Measurements from ENCODE around the gene WDR6.

- TF ChIP-seq CTCF (conservative IDR thresholded peaks at IDR 0.05; ENCODE audit: low read depth in 2 of 2), result no peak
- TF ChIP-seq POLR2AphosphoS5 (IDR thresholded peaks at IDR 0.05; ENCODE audit: low read depth), result no peak
- TF ChIP-seq CREB1 (CRISPR knock-in tag; IDR thresholded peaks at IDR 0.05; ENCODE audit: low read depth), result no peak; the same call in 1 of the 2 replicates
- TF ChIP-seq EZH2 (IDR thresholded peaks at IDR 0.05; ENCODE audit: low read depth, unreplicated experiment), result no peak
- TF ChIP-seq, protein P1, sequence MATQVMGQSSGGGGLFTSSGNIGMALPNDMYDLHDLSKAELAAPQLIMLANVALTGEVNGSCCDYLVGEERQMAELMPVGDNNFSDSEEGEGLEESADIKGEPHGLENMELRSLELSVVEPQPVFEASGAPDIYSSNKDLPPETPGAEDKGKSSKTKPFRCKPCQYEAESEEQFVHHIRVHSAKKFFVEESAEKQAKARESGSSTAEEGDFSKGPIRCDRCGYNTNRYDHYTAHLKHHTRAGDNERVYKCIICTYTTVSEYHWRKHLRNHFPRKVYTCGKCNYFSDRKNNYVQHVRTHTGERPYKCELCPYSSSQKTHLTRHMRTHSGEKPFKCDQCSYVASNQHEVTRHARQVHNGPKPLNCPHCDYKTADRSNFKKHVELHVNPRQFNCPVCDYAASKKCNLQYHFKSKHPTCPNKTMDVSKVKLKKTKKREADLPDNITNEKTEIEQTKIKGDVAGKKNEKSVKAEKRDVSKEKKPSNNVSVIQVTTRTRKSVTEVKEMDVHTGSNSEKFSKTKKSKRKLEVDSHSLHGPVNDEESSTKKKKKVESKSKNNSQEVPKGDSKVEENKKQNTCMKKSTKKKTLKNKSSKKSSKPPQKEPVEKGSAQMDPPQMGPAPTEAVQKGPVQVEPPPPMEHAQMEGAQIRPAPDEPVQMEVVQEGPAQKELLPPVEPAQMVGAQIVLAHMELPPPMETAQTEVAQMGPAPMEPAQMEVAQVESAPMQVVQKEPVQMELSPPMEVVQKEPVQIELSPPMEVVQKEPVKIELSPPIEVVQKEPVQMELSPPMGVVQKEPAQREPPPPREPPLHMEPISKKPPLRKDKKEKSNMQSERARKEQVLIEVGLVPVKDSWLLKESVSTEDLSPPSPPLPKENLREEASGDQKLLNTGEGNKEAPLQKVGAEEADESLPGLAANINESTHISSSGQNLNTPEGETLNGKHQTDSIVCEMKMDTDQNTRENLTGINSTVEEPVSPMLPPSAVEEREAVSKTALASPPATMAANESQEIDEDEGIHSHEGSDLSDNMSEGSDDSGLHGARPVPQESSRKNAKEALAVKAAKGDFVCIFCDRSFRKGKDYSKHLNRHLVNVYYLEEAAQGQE (IDR thresholded peaks at IDR 0.05; ENCODE audit: unreplicated experiment), result no peak
- TF ChIP-seq EZH2phosphoT487 (IDR thresholded peaks at IDR 0.05; ENCODE audit: unreplicated experiment), result no peak
- no peak for TF ChIP-seq NANOG (IDR thresholded peaks at IDR 0.05; ENCODE audit: borderline replicate concordance)
- TF ChIP-seq JUNB (IDR thresholded peaks at IDR 0.05; ENCODE audit: unreplicated experiment), result no peak
- no peak for TF ChIP-seq STAT1 (IDR thresholded peaks at IDR 0.05; ENCODE audit: unreplicated experiment)
- TF ChIP-seq ETS1 (IDR thresholded peaks at IDR 0.05), result no peak
- TF ChIP-seq ZNF331 (CRISPR knock-in tag; IDR thresholded peaks at IDR 0.05; ENCODE audit: low read depth), result no peak
Observed at GRCh38 chr3:48989126-48989795, 17.9 kb upstream of the WDR6 start.
